Dendritic cell treated with granulocyte-macrophage colony-stimulating factor and Interleukin-4, amounts not matched to agents 40 ng/mL and 50 ng/mL, for 4 days (primary cell): ENCODE measurements around the gene SRF.
"Not testable (repeated sequence)": the region's sequence is repeated elsewhere in the genome, so short reads cannot be mapped to it uniquely, and the experiment has no call there.

Experiments
- H3K27ac Mint-ChIP-seq: one replicate; pipeline ENCODE4 v1.8.0; 2022; ENCODE audit warnings: mild to moderate bottlenecking, mixed read lengths
- H3K27me3 Mint-ChIP-seq: one replicate; pipeline ENCODE4 v1.8.0; 2022; ENCODE audit warnings: mild to moderate bottlenecking, mixed read lengths
- H3K36me3 Mint-ChIP-seq: one replicate; pipeline ENCODE4 v1.8.0; 2022; ENCODE audit warnings: low read depth, mixed read lengths
- H3K4me1 Mint-ChIP-seq: one replicate; pipeline ENCODE4 v1.8.0; 2022; ENCODE audit warnings: low read depth, mixed read lengths
- H3K4me3 Mint-ChIP-seq: one replicate; pipeline ENCODE4 v1.8.0; 2022; ENCODE audit warnings: mild to moderate bottlenecking, moderate library complexity, mixed read lengths
- H3K9me3 Mint-ChIP-seq: one replicate; pipeline ENCODE4 v1.8.0; 2022; ENCODE audit warnings: mixed read lengths
- intact Hi-C: fragments of 100-400 bp; cut with micrococcal nuclease; formaldehyde crosslinking; loops from one replicate; pipeline ENCODE4 v1.15.0; 2022

SRF gene

DNA sequence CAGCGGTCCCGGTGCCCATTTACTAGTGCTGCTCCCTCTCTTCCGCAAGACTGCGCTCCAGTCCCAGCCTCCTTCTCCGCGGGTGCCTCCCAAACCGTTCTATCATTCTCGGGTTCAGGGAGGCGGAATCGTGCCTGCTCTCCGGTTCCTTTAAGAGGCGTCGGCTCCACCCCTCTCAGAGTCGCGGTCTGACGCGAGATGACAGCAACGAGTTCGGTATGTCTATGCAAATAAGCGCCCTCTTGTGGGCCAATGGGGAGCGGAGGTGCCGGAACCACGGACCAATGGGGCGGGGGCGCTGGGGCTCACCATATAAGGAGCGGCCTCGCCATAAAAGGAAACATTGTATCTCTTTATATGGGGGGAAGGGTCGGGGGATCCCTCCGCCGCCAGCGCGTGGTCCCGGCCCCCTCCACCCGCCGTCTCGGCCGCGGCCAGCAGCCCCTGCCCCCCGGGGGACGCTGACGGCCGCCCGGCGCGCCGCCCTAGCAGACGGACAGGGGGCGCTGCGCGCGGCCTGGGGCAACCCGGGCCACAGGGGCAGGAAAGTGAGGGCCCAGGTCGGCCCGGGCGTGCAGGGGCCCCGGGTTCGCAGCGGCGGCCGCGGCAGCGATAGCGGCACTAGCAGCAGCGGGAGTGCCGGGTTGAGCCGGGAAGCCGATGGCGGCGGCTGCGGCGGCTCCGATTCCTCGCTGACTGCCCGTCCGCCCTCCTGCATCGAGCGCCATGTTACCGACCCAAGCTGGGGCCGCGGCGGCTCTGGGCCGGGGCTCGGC lies at the start of gene SRF:
SRF (plus strand) TSS at position 339 of the 776 bp plus-strand sequence; CDS start at position 727, 388 bp downstream.
- H3K4me1 Mint-ChIP-seq: peaks cover 47% of the 10 kb centered on the region
- no peaks in the 10 kb centered on the region for H3K27me3 Mint-ChIP-seq
- H3K4me3 Mint-ChIP-seq: peak within 1 kb of the TSS; percentile 95
- intact Hi-C loops: loop anchor here (5.0 kb wide), 1 partner anchor 56 kb away; the partner anchor contains the start of gene DNPH1
- peak within 1 kb of the TSS; percentile 95 for H3K27ac Mint-ChIP-seq
- peaks cover 46% of the 10 kb centered on the region for H3K36me3 Mint-ChIP-seq
- H3K9me3 Mint-ChIP-seq: no peaks in the 10 kb centered on the region

DNA sequence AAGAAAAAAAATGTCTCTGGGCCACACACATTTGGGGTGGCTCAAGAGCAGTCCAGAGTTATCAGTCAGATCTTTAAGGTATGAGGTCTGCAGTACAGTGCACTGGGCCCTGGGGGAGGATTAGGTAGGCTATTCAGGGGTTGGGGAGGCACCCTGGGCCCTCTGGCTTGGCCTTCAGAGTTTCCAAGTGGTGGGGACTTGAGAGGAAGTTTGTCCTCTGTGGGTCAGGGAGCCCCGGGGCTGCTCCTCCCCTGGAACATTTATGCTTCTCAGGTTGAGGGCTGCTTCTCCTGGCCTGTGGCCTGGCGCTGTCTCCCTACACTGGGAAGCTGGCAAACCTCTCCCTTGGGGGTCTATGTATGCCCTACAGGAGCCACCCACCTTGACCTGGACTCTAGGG lies 48.9 kb upstream of the SRF start:
- peaks cover under 1% of the 10 kb centered on the region for H3K4me1 Mint-ChIP-seq
- no peaks in the 10 kb centered on the region for H3K36me3 Mint-ChIP-seq
- H3K4me3 Mint-ChIP-seq: no peak overlapping the region
- no peaks in the 10 kb centered on the region for H3K27me3 Mint-ChIP-seq
- H3K9me3 Mint-ChIP-seq: no peaks in the 10 kb centered on the region
- no peak overlapping the region for H3K27ac Mint-ChIP-seq
- intact Hi-C loops: no loop called here

DNA sequence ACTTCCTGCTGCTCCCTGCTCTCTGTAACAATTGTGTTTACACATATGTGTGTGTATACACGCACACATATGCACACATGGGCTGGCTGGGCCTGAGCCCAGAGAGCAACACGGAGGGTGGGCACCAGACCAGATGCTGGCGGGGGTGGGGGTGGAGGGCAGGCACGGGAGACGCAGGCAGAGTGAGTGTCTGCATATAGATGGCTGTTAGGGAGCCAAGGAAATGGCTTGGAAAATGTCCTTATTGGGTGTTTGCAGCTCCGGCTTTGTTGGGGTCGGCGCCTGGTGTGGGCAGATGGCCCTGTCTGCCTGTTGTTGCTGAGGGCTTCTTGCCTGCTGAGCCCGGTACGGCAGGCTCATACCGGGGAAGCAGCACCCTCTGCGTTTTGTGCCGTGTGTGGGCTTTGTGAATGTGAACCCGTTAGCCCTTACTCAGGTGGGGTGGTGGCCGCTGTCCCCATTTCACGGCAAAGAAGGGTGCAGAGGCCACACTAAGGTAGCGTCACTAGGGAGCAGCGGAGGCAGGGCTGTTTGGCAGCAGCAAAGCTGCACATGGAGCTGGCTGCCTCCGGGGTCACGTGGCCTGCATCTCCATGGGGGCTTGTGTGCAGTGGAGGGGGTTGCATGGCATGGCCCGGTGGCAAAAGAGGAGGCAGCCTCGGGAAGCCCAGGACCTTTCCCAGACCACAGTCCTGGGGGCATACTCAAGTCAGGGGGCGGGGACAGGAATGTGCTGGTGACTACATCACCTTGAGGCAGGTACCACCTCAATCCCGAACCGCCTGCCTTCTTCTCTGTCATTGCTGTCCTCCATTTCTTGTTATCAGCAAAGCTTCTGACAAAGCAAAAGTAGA lies 47.4 kb upstream of the SRF start:
- H3K9me3 Mint-ChIP-seq: no peaks in the 10 kb centered on the region
- H3K27ac Mint-ChIP-seq: no peak overlapping the region
- H3K27me3 Mint-ChIP-seq: no peaks in the 10 kb centered on the region
- H3K4me1 Mint-ChIP-seq: peaks cover 5% of the 10 kb centered on the region
- H3K36me3 Mint-ChIP-seq: no peaks in the 10 kb centered on the region
- intact Hi-C loops: no loop called here
- H3K4me3 Mint-ChIP-seq: no peak overlapping the region

DNA sequence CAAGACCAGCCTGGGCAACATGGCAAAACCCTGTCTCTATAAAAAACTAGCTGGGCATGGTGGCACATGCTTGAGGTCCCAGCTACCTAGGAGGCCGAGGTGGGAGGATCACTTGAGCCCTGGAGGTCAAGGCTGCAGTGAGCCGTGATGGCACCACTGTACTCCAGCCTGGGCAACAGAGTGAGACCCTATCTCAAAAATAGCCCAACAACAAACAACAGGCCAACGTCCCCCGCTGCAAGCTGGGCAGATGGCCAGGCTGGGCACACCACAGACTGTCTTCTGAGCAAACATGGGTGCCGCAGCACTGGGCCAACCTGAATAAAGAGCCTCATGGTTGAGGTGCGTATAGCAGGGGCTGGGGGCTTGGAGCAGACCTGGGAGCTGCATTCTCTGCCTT lies 46.6 kb upstream of the SRF start:
- intact Hi-C loops: no loop called here
- no peaks in the 10 kb centered on the region for H3K27me3 Mint-ChIP-seq
- H3K9me3 Mint-ChIP-seq: no peaks in the 10 kb centered on the region

DNA sequence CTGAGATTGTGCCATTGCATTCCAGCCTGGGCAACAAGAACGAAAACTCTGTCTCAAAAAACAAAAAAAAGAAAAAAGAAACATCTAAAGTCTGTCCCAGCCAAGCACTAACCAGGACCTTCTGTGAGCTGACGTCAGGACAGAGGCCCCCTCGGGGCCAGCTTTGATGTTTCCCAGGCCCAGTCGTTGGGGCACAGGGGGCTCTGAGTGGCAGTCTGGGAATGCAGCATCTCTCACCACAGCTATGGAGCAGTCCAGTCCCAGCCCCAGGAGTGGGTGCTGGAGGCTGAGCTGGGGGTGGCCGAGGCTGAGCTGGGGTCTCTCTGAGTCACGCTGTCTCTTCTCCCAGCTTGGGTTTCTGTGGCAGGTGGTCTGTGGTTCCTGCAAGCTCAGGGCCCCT lies 46.0 kb upstream of the SRF start:
- Mint-ChIP-seq H3K27ac (no peak overlapping the region), H3K4me1 (peaks cover 5% of the 10 kb centered on the region), H3K27me3 (no peaks in the 10 kb centered on the region), H3K4me3 (no peak overlapping the region), H3K36me3 (no peaks in the 10 kb centered on the region), H3K9me3 (no peaks in the 10 kb centered on the region)
- intact Hi-C loops: no loop called here

More for the DNA sequence above, 46.6 kb upstream of the SRF start:
- Mint-ChIP-seq H3K4me3 (no peak overlapping the region), H3K4me1 (peaks cover 5% of the 10 kb centered on the region), H3K36me3 (no peaks in the 10 kb centered on the region), H3K27ac (no peak overlapping the region)

DNA sequence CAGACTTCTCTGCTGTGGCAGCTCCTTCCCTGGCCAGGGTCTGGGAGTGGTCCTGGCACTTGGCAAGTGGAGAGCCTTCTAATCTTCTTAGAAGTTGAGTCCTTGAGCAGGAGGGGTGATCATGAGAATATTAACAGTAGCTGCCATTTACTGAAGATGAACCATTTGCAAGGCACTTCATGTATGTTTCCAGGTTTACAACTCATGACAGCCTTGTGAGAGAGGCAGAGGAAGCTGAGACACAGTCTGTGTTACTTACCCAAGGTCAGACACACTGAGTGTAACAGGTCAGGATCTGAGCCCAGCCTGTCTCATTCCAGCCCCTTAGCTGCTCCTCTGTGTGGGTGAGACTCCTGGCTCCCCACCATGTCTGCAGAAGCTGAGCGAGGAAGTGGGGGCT lies 45.5 kb upstream of the SRF start:
- Mint-ChIP-seq H3K4me1 (peaks cover 5% of the 10 kb centered on the region), H3K27me3 (no peaks in the 10 kb centered on the region), H3K4me3 (no peak overlapping the region), H3K36me3 (no peaks in the 10 kb centered on the region), H3K27ac (no peak overlapping the region), H3K9me3 (no peaks in the 10 kb centered on the region)
- intact Hi-C loops: no loop called here

DNA sequence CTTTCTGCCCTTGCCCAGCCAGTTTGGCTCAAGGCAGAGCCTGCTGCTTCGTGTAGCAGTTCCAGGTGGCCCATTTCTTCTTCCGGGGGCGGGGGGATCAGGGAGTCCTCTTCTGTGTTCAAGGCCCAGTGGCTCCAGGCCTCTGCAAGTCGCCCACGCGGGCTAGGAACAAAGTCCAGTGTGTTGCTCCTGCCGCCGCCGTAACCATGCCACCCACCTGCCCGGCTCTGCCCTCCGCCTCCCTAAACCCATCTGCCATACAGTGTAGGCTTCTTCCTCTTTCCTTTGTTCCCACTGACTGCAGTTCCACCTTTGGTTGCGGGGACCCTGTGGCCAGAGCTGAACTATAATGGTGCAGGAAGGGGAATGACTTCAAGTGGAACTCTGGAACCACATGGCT lies 43.9 kb upstream of the SRF start:
- Mint-ChIP-seq H3K36me3 (no peaks in the 10 kb centered on the region), H3K9me3 (no peaks in the 10 kb centered on the region), H3K27ac (no peak overlapping the region), H3K4me3 (no peak overlapping the region), H3K27me3 (no peaks in the 10 kb centered on the region), H3K4me1 (peaks cover 5% of the 10 kb centered on the region)
- intact Hi-C loops: no loop called here

DNA sequence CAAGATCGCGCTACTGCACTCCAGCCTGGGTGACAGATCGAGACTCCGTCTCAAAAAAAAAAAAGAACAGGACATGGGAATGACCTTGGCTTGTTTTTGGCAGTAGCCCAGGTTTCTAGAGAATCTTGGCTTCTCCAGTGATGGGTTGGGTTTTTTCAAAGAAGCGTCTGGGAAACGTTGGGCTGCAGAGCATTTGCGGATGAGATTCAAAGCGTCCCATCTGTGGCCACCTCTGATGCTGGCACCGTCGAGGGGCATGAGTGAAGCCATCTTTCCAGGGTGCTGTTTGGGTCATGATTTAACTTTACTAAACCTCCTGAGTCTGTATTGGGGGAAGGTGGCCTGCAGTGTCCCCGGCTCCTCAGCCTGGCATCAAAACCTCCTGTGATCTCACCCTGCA lies 43.2 kb upstream of the SRF start:
- Mint-ChIP-seq H3K4me1 (peaks cover 5% of the 10 kb centered on the region), H3K27me3 (no peaks in the 10 kb centered on the region), H3K36me3 (no peaks in the 10 kb centered on the region), H3K27ac (no peak overlapping the region), H3K9me3 (no peaks in the 10 kb centered on the region), H3K4me3 (no peak overlapping the region)
- intact Hi-C loops: no loop called here

DNA sequence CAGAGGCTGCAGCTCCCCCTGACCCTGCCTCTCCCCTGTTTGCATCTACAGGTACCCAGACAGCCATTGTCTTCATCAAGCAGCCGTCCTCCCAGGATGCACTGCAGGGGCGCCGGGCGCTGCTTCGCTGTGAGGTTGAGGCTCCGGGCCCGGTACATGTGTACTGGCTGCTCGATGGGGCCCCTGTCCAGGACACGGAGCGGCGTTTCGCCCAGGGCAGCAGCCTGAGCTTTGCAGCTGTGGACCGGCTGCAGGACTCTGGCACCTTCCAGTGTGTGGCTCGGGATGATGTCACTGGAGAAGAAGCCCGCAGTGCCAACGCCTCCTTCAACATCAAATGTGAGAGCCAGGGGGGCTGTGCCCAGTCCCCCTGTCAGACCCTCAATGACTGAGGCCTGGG lies 42.1 kb upstream of the SRF start:
- H3K36me3 Mint-ChIP-seq: no peaks in the 10 kb centered on the region
- intact Hi-C loops: no loop called here
- no peaks in the 10 kb centered on the region for H3K27me3 Mint-ChIP-seq
- no peaks in the 10 kb centered on the region for H3K9me3 Mint-ChIP-seq
- H3K27ac Mint-ChIP-seq: no peak overlapping the region
- peaks cover 5% of the 10 kb centered on the region for H3K4me1 Mint-ChIP-seq
- no peak overlapping the region for H3K4me3 Mint-ChIP-seq

DNA sequence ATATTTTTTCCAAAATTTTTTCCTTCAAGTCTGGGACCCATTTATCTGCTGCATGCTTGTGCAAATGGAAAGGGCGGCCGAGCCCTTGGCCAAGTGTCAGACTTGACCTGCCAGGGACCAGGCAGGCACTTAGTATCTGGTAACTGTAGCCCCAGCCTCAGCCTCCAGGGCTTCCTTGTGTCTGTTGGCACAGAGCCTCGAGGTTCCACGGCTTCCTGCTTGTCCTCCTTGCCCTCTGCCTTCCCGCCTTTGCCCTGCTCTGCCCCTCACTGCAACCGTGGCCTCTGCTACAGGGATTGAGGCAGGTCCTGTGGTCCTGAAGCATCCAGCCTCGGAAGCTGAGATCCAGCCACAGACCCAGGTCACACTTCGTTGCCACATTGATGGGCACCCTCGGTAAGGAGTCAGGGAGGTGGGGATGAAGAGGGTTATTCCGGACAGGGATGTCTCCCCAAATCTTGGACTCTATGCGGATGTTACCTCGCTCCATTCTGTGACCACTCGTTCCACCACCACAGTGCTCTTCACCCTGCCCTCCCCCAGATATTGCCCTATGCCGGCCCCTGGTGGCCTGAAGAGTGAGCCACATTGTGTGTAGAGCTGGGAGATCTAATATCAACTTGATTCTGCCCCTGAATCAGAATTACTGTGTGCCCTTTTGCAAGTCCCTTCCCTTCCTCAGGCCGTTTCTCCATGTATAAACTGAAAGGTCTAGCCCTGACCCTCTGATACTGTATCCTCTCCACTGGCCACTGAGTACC lies 41.5 kb upstream of the SRF start:
- Mint-ChIP-seq H3K27me3 (no peaks in the 10 kb centered on the region), H3K36me3 (no peaks in the 10 kb centered on the region), H3K4me3 (no peak overlapping the region), H3K27ac (no peak overlapping the region), H3K4me1 (peaks cover 5% of the 10 kb centered on the region), H3K9me3 (no peaks in the 10 kb centered on the region)
- intact Hi-C loops: no loop called here

DNA sequence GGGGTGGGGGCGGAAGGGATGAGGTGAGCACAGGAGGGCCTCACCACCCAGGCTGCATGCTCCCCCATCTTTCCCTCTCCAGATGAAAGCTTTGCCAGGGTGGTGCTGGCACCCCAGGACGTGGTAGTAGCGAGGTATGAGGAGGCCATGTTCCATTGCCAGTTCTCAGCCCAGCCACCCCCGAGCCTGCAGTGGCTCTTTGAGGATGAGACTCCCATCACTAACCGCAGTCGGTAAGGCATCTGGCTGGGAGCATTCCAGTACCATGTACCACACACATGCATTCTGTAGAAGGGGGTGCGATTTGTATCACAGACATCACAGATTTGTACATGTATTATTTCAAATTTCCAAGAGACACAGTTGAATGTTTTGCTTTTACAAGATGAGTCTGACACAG lies 40.6 kb upstream of the SRF start:
- peaks cover 5% of the 10 kb centered on the region for H3K4me1 Mint-ChIP-seq
- H3K9me3 Mint-ChIP-seq: no peaks in the 10 kb centered on the region

DNA sequence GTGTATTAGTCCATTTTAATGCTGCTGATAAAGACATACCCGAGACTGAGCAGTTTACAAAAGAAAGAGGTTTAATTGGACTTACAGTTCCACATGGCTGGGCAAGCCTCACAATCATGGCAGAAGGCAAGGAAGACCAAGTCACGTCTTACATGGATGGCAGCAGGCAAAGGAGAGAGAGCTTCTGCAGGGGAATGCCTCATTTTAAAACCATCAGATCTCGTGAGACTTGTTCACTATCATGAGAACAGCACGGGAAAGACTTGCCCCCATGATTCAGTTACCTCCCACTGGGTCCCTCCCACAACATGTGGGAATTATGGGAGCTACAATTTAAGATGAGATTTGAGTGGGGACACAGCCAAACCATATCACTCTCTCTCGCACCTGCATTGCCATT lies 39.7 kb upstream of the SRF start:
- H3K4me1 Mint-ChIP-seq, H3K27me3 Mint-ChIP-seq, H3K36me3 Mint-ChIP-seq, H3K9me3 Mint-ChIP-seq, H3K4me3 Mint-ChIP-seq, intact Hi-C loops, H3K27ac Mint-ChIP-seq: not testable (repeated sequence)

More for the DNA sequence above, 40.6 kb upstream of the SRF start:
- intact Hi-C loops: no loop called here
- H3K27me3 Mint-ChIP-seq: no peaks in the 10 kb centered on the region
- no peak overlapping the region for H3K27ac Mint-ChIP-seq
- H3K36me3 Mint-ChIP-seq: no peaks in the 10 kb centered on the region
- H3K4me3 Mint-ChIP-seq: no peak overlapping the region

DNA sequence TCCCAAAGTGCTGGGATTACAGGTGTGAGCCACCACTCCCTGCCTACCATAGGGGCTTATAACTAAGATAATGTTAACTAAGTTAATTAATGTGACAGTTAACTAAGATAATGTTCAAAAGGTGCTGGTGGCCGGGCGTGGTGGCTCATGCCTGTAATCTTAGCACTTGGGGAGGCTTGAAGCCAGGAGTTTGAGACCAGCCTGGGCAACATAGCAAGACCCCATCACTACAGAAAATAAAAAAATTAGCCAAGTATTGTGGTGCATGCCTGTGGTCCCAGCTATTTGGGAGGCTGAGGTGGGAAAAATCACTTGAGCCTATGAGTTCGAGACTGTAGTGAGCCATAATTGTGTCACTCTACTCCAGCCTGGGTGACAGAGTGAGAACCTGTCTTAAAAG lies 32.8 kb upstream of the SRF start:
- intact Hi-C loops: no loop called here
- no peak overlapping the region for H3K4me3 Mint-ChIP-seq
- no peaks in the 10 kb centered on the region for H3K9me3 Mint-ChIP-seq
- no peaks in the 10 kb centered on the region for H3K27me3 Mint-ChIP-seq
- no peaks in the 10 kb centered on the region for H3K4me1 Mint-ChIP-seq
- H3K27ac Mint-ChIP-seq: no peak overlapping the region
- H3K36me3 Mint-ChIP-seq: no peaks in the 10 kb centered on the region

DNA sequence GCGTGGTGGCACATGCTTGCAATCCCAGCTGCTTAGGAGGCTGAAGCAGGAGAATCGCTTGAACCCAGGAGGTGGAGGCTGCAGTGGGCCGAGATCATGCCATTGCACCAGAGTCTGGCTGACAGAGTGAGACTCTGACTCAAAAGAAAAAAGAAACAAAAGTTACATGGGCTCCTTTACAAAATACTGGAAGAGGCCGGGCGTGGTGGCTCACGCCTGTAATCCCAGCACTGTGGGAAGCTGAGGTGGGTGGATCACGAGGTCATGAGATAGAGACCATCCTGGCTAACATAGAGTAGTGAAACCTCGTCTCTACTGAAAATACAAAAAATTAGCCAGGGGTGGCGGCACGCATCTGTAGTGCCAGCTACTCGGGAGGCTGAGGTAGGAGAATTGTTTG lies 31.1 kb upstream of the SRF start:
- H3K4me1 Mint-ChIP-seq, intact Hi-C loops, H3K36me3 Mint-ChIP-seq, H3K27me3 Mint-ChIP-seq, H3K27ac Mint-ChIP-seq, H3K9me3 Mint-ChIP-seq, H3K4me3 Mint-ChIP-seq: not testable (repeated sequence)
